CD4-positive, alpha-beta T cell (primary cell): ENCODE data around the gene SPOPL. TPM values are rescaled to one million over a fixed set of nuclear protein-coding genes. Genes with fewer than 3 reads are reported as not detected.

Experiments used
- ATAC-seq: fragments of 200-7000 bp; cut with Tn5 transposase; one replicate; pipeline ENCODE4 v1.10.0; 2022; ENCODE audit warnings: mild to moderate bottlenecking; ENCODE audit not compliant: poor library complexity
- CTCF ChIA-PET: fragments of 350-600 bp; sonication (Branson Sonifier 250); formaldehyde crosslinking; loops from one replicate; lab custom pipeline; 2021; ENCODE audit warnings: antibody characterized with exemption, inconsistent platforms; lab: Charles Lee
- POLR2A ChIA-PET: fragments of 350-600 bp; sonication (Branson Sonifier 250); formaldehyde crosslinking; loops from one replicate; lab custom pipeline; 2021; ENCODE audit warnings: antibody characterized with exemption, inconsistent platforms; lab: Charles Lee
- DNase-seq, 14 experiments: peaks; one replicate each; pipeline ENCODE4 v3.0.0-alpha.2; 2013 to 2020; ENCODE audit warnings: mixed read lengths in 2 of 14
- H3K27ac ChIP-seq, 2 donors: one replicate each; pipeline versions ENCODE4 v1.5.1 to v1.7.0; 2013; ENCODE audit warnings: low read length in 2 of 2, low read depth in 1 of 2, mild to moderate bottlenecking in 1 of 2
- H3K27me3 ChIP-seq, 2 experiments: 1 replicate in 1 of 2; 2 replicates in 1 of 2; pipeline versions ENCODE4 v1.6.1 to v1.7.0; 2013; ENCODE audit warnings: low read length in 2 of 2, control low read depth in 1 of 2, mild to moderate bottlenecking in 1 of 2, moderate library complexity in 1 of 2; ENCODE audit not compliant: insufficient read depth in 2 of 2, control insufficient read depth in 1 of 2
- H3K36me3 ChIP-seq: one replicate; pipeline ENCODE4 v1.6.1; 2013; ENCODE audit warnings: low read length, control low read depth; ENCODE audit not compliant: insufficient read depth
- H3K4me1 ChIP-seq: one replicate; pipeline ENCODE4 v1.6.1; 2013; ENCODE audit warnings: low read length, control low read depth; ENCODE audit not compliant: insufficient read depth
- H3K4me3 ChIP-seq: one replicate; pipeline ENCODE4 v1.5.1; 2013; ENCODE audit warnings: mild to moderate bottlenecking, low read length, moderate library complexity
- H3K9me3 ChIP-seq, 2 experiments: 1 replicate in 1 of 2; 2 replicates in 1 of 2; pipeline versions ENCODE4 v1.6.1 to v1.7.0; 2013; ENCODE audit warnings: low read length in 2 of 2, mild to moderate bottlenecking in 2 of 2, control low read depth in 1 of 2, moderate library complexity in 1 of 2; ENCODE audit not compliant: control insufficient read depth in 1 of 2, insufficient read depth in 1 of 2
- H3K27ac Mint-ChIP-seq: one replicate; pipeline ENCODE4 v1.8.0; 2020; ENCODE audit warnings: mixed read lengths
- H3K27me3 Mint-ChIP-seq: one replicate; pipeline ENCODE4 v1.8.0; 2021; ENCODE audit warnings: mixed read lengths
- H3K36me3 Mint-ChIP-seq: one replicate; pipeline ENCODE4 v1.8.0; 2021; ENCODE audit warnings: low read depth, mixed read lengths
- H3K4me1 Mint-ChIP-seq: one replicate; pipeline ENCODE4 v1.8.0; 2021; ENCODE audit warnings: low read depth, mixed read lengths
- H3K4me3 Mint-ChIP-seq: one replicate; pipeline ENCODE4 v1.8.0; 2020; ENCODE audit warnings: mild to moderate bottlenecking, mixed read lengths
- H3K9me3 Mint-ChIP-seq: one replicate; pipeline ENCODE4 v1.8.0; 2020; ENCODE audit warnings: mixed read lengths
- intact Hi-C, 2 experiments: fragments of 100-400 bp; cut with DNase I in 1 of 2; cut with micrococcal nuclease in 1 of 2; formaldehyde crosslinking; loops; one replicate each; pipeline versions ENCODE4 v1.15.1 to v1.9.0; 2023 to 2025; cut with DNase I, micrococcal nuclease
- total RNA-seq, 174 experiments: library from RNA in 2 of 174; stranded (reverse) in 2 of 174; gene quantifications; one replicate each; pipeline ENCODE4 v1.2.3 and lab custom pipeline; 2021 to 2026
- TF ChIP-seq, protein P1 (sequence below): fragments of 200-600 bp; IDR thresholded peaks from one replicate; pipeline ENCODE4 v1.8.0; 2022; ENCODE audit warnings: antibody characterized with exemption, mild to moderate bottlenecking

Gene SPOPL
- total RNA-seq, 2 experiments from 2014 or later = 12.0 to 13.2 TPM

DNA sequence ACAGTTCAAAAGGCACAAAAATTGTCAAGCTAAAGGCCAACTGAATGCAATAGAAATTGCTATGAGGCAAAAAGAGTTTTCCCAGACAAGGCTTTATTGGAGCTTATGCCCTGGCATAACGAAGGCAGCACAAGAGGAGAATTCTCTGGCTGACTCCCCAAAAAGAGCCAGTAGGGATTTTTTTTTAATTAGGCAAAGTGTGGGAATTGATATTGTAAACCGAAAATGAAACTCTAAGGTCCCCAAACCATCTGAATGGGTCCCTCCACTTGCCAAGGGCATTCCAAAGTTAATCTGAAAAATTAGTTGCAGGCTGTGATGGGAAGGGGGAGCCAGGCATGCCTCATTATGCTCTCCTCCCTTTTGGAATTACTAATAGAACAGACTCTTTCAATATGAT lies 118.9 kb downstream of the SPOPL start:
- Mint-ChIP-seq H3K4me3 (no peak overlapping the region), H3K4me1 (no peaks in the 10 kb centered on the region), H3K27me3 (peaks cover 21% of the 10 kb centered on the region), H3K9me3 (no peaks in the 10 kb centered on the region), H3K36me3 (no peaks in the 10 kb centered on the region), H3K27ac (no peak overlapping the region)
- H3K27ac ChIP-seq = no peak overlapping the region
- ChIA-PET CTCF (no interaction called here), POLR2A (no interaction called here)
- no peak overlapping the region for H3K4me3 ChIP-seq
- ATAC-seq = no peak
- intact Hi-C loops = no loop called here
- H3K36me3 ChIP-seq = no peaks in the 10 kb centered on the region
- no peak for DNase-seq
- H3K9me3 ChIP-seq = no peaks in the 10 kb centered on the region
- TF ChIP-seq, protein P1, sequence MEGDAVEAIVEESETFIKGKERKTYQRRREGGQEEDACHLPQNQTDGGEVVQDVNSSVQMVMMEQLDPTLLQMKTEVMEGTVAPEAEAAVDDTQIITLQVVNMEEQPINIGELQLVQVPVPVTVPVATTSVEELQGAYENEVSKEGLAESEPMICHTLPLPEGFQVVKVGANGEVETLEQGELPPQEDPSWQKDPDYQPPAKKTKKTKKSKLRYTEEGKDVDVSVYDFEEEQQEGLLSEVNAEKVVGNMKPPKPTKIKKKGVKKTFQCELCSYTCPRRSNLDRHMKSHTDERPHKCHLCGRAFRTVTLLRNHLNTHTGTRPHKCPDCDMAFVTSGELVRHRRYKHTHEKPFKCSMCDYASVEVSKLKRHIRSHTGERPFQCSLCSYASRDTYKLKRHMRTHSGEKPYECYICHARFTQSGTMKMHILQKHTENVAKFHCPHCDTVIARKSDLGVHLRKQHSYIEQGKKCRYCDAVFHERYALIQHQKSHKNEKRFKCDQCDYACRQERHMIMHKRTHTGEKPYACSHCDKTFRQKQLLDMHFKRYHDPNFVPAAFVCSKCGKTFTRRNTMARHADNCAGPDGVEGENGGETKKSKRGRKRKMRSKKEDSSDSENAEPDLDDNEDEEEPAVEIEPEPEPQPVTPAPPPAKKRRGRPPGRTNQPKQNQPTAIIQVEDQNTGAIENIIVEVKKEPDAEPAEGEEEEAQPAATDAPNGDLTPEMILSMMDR = no peak
- no peaks in the 10 kb centered on the region for H3K4me1 ChIP-seq
- peaks cover 4 to 8% of the 10 kb centered on the region in 2 experiments for H3K27me3 ChIP-seq

DNA sequence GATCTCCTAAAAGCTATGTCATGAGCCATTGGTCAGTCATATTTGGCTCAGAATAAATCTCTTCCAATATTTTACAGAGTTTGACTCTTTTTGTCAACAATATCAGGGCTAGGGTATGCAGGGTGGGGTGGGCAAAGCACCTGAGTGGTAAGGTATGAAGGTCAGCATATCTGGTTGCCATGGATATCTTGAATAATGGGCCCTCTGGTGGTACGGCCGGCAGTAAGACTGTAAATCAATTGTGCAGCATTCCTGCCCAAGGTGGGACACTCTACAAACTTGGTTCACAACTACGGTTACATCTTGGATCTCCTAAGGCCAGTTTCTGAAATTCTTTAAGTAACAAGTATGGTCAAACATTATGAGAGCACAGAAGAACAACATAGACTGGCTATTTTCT lies 119.6 kb downstream of the SPOPL start:
- H3K4me3 Mint-ChIP-seq = no peak overlapping the region
- TF ChIP-seq, protein P1 = no peak
- H3K36me3 Mint-ChIP-seq = no peaks in the 10 kb centered on the region
- H3K4me1 ChIP-seq = no peaks in the 10 kb centered on the region
- no peaks in the 10 kb centered on the region for H3K36me3 ChIP-seq
- no peaks in the 10 kb centered on the region for H3K9me3 Mint-ChIP-seq
- no peaks in the 10 kb centered on the region for H3K9me3 ChIP-seq
- POLR2A ChIA-PET = no interaction called here
- peaks cover 4 to 8% of the 10 kb centered on the region in 2 experiments for H3K27me3 ChIP-seq
- H3K27ac ChIP-seq = no peak overlapping the region
- CTCF ChIA-PET = no interaction called here
- H3K27me3 Mint-ChIP-seq = peaks cover 24% of the 10 kb centered on the region
- intact Hi-C loops = no loop called here
- H3K27ac Mint-ChIP-seq = no peak overlapping the region
- H3K4me3 ChIP-seq = no peak overlapping the region
- DNase-seq (no peak), ATAC-seq (no peak)
- H3K4me1 Mint-ChIP-seq = no peaks in the 10 kb centered on the region

DNA sequence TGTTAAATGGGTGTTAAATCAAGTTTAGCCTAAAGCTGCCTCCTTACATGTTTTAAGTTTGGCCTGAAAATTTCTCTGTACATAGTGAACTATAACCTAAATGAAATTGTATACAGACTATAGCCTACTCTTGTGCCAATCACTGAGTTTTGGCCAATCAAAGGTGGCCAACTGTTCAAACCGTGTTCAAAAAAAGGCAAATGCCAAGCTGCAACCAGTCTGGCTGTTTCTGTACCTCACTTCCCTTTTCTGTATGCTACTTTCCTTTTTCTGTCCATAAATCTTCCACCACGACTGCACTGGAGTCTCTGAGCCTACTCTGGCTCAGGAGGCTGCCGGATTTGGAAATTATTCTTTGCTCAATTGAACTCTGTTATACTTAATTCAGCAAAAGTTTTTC lies 121.0 kb downstream of the SPOPL start:
- H3K9me3 Mint-ChIP-seq = no peaks in the 10 kb centered on the region
- intact Hi-C loops = no loop called here

More for the DNA sequence above, 121.0 kb downstream of the SPOPL start:
- no peak overlapping the region for H3K4me3 Mint-ChIP-seq
- Histone ChIP-seq H3K27me3 (peaks cover 4 to 8% of the 10 kb centered on the region in 2 experiments), H3K4me1 (no peaks in the 10 kb centered on the region), H3K27ac (no peak overlapping the region), H3K4me3 (no peak overlapping the region), H3K9me3 (no peaks in the 10 kb centered on the region), H3K36me3 (no peaks in the 10 kb centered on the region)
- H3K27ac Mint-ChIP-seq = no peak overlapping the region
- TF ChIP-seq, protein P1 = no peak
- no peaks in the 10 kb centered on the region for H3K36me3 Mint-ChIP-seq
- H3K27me3 Mint-ChIP-seq = peaks cover 28% of the 10 kb centered on the region
- ChIA-PET POLR2A (no interaction called here), CTCF (no interaction called here)
- ATAC-seq (no peak), DNase-seq (no peak)
- H3K4me1 Mint-ChIP-seq = no peaks in the 10 kb centered on the region
